ENCODE measurements around the gene PTPRD.
A peak's percentile ranks its signal among the peaks of the same experiment; 100 is the strongest.

Gene PTPRD

GRCh38 chr9:8858596-8859161 is 1754.1 kb downstream of the PTPRD start:
- H3K4me3 ChIP-seq (ENCODE audit: low read length), result no peak overlapping the region
- TF ChIP-seq, protein P1, sequence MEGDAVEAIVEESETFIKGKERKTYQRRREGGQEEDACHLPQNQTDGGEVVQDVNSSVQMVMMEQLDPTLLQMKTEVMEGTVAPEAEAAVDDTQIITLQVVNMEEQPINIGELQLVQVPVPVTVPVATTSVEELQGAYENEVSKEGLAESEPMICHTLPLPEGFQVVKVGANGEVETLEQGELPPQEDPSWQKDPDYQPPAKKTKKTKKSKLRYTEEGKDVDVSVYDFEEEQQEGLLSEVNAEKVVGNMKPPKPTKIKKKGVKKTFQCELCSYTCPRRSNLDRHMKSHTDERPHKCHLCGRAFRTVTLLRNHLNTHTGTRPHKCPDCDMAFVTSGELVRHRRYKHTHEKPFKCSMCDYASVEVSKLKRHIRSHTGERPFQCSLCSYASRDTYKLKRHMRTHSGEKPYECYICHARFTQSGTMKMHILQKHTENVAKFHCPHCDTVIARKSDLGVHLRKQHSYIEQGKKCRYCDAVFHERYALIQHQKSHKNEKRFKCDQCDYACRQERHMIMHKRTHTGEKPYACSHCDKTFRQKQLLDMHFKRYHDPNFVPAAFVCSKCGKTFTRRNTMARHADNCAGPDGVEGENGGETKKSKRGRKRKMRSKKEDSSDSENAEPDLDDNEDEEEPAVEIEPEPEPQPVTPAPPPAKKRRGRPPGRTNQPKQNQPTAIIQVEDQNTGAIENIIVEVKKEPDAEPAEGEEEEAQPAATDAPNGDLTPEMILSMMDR (IDR thresholded peaks at IDR 0.05; ENCODE audit: insufficient read depth, low read depth, low read length, missing control alignments), result no peak
- no peak for DNase-seq (ENCODE audit: low read depth)

DNA sequence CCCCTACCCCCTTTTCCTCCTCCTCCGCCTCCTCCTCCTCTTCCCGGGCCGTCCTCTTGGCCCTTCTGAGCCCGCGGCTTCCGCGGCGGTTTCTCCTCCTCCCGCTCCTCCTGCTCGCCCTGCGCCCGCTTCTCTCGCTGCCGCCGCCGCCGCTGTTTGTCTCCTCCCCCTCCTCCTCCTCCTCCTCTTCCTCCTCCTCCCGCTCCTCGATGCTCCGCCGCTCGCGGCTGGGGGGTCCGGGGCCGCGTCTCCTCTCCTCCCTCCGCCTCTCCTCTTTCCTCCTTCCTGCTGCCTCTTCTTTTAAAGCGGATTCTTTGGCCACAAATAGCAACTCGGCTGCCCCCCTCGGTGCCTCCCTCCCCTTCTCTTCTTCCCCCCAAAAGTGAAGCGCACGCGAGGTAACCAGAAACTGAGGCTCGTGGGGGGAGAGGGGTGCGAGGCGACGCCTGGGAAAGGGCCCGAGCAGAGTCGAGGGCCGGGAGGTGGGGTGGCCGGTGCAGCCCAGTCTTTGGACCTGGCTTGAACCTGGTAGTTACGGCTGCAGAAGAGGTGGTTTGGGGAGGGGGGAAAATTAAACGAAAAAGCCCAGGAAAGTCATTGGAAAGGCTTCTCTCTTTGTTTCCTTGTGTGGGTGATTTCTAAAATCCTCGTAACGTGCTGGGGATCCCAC is 1754.7 kb downstream of the PTPRD start:
- TF ChIP-seq, protein P1 (IDR thresholded peaks at IDR 0.05; ENCODE audit: insufficient read depth, low read depth, low read length, missing control alignments), result no peak
- peak overlapping the region; percentile 28 for H3K4me3 ChIP-seq (ENCODE audit: low read length)
- DNase-seq (ENCODE audit: low read depth), result peak; percentile 15

DNA sequence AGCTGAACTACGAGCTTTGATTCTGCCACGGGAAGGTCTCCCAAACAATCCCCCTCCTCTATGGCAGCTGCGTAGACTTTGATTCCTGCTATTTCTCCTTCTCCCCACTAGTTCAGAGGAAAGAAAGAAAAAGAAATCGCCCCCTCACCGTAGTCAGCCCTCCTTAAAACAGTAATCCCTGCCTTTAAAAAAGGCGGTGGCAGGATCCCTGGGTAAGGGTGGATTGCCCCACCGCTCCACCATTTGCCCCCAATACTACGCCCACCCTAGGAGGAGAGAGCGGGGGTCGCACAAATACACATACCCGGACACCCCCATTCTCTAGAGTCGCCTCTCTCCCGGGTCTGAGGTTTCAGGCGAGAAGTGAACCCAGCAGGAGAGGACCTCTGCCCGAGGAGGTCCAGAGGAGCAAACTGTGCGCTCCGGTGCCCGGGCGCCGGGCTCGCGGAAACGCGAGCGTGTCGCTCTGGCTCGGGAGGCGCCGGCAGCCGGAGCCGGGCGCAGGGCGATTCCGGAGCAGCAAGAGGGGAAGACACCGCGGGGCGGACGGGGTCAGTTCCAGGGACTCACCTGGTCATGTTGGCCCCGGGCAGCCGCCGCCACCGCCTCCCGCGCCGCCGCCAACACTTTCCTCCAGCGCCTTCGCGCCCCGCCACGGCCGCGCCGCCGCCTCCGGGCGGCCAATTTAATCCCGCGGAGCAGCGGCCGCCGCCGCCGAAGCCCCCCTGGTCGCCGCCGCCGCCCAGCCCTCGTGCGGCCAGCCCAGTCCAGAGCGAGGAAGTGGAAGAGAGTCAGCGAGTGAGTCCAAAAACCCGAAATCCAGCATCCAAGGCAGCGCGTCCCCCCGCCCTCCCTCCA is 1755.5 kb downstream of the PTPRD start:
- TF ChIP-seq, protein P1 (IDR thresholded peaks at IDR 0.05; ENCODE audit: insufficient read depth, low read depth, low read length, missing control alignments), result no peak
- peak overlapping the region; percentile 28 for H3K4me3 ChIP-seq (ENCODE audit: low read length)
- DNase-seq (ENCODE audit: low read depth), result no peak

DNA sequence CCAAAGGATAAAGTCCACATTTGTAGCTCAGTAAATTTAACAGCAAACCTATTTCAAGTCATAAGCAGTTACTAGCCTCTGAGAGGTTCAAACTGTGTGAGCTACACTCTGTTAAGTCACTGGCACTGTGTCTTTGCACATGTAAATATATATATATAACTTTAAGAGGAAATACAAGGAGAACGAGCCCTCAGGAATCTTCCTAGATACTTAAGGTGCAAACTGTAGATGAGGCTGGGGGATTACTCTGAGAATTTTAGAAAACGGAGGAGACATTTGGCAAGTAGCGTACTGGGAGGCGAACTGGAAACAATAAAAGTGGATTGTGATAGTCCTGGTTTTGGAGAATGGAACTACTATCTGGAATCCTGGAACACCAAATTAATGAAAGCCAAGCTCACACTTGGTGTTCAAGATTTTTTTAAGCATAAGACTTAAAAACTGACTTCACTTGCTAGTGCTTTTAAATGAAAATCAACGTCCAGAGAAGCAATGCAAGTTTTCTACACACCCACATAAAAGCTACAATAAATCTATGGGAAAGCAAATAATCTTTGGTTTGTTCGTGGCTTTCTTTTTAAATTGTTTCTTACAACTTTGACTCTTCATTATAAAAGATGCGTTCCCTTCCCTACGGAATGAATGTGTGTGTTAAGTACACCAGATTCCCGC is 1756.3 kb downstream of the PTPRD start:
- no peak for DNase-seq (ENCODE audit: low read depth)
- H3K4me3 ChIP-seq (ENCODE audit: low read length), result no peak overlapping the region
- TF ChIP-seq, protein P1 (IDR thresholded peaks at IDR 0.05; ENCODE audit: insufficient read depth, low read depth, low read length, missing control alignments), result no peak

- TF ChIP-seq, protein P1 (IDR thresholded peaks at IDR 0.05; ENCODE audit: insufficient read depth, low read depth, low read length, missing control alignments), result peak; percentile 17
- DNase-seq (ENCODE audit: low read depth), result no peak
- H3K4me3 ChIP-seq (ENCODE audit: low read length), result no peak overlapping the region
These were observed 1757.8 kb downstream of the PTPRD start for GRCh38 chr9:8855046-8855445.

GRCh38 chr9:8852301-8852864 is 1760.4 kb downstream of the PTPRD start:
- no peak overlapping the region for H3K4me3 ChIP-seq (ENCODE audit: low read length)
- TF ChIP-seq, protein P1 (IDR thresholded peaks at IDR 0.05; ENCODE audit: insufficient read depth, low read depth, low read length, missing control alignments), result no peak
- no peak for DNase-seq (ENCODE audit: low read depth)

Data from epithelial cell of esophagus (primary cell).